HG02798 (cell line): Measurements from ENCODE around the gene WNT9A.

Experiments
- ATAC-seq: cut with Tn5 transposase; IDR thresholded peaks from one replicate; pipeline ENCODE4 v1.9.1; 2021; ENCODE audit warnings: mild to moderate bottlenecking; ENCODE audit not compliant: unreplicated experiment, poor library complexity

The WNT9A gene

GRCh38 chr1:227942716-227943261 lies 4.9 kb downstream of the WNT9A start:
- no peak for ATAC-seq

GRCh38 chr1:227942021-227942715 lies 5.6 kb downstream of the WNT9A start:
- ATAC-seq, result no peak

- no peak for ATAC-seq
Observed at GRCh38 chr1:227941509-227942020, 6.2 kb downstream of the WNT9A start.

GRCh38 chr1:227940791-227941241 lies 6.9 kb downstream of the WNT9A start:
- no peak for ATAC-seq

- no peak for ATAC-seq
Observed at GRCh38 chr1:227939791-227940771, 7.7 kb downstream of the WNT9A start.

GRCh38 chr1:227938911-227939790 lies 8.6 kb downstream of the WNT9A start:
- ATAC-seq, result no peak

GRCh38 chr1:227938276-227938675 lies 9.5 kb downstream of the WNT9A start:
- no peak for ATAC-seq

- ATAC-seq, result no peak
Observed at GRCh38 chr1:227937838-227938145, 9.9 kb downstream of the WNT9A start.

GRCh38 chr1:227937031-227937837 lies 10.5 kb downstream of the WNT9A start:
- ATAC-seq, result no peak

- no peak for ATAC-seq
Observed at GRCh38 chr1:227935826-227936225, 11.9 kb downstream of the WNT9A start.

GRCh38 chr1:227934476-227935313 lies 13.0 kb downstream of the WNT9A start:
- ATAC-seq, result peak; percentile 58

- ATAC-seq, result no peak
Observed at GRCh38 chr1:227929751-227930472, 17.8 kb downstream of the WNT9A start.

GRCh38 chr1:227928811-227929375 lies 18.8 kb downstream of the WNT9A start:
- ATAC-seq, result no peak

- no peak for ATAC-seq
Observed at GRCh38 chr1:227927971-227928741, 19.6 kb downstream of the WNT9A start.

GRCh38 chr1:227926896-227927885 lies 20.5 kb downstream of the WNT9A start:
- ATAC-seq, result no peak
